HEK293 (cell line): ENCODE data around the gene NHP2.

Experiments
- KLF10 ChIP-seq: fragments of 450-650 bp; IDR thresholded peaks from 2 replicates; pipeline ENCODE4 v1.5.1; 2018; ENCODE audit warnings: missing biosample characterization, mild to moderate bottlenecking, missing genetic modification characterization
- MZF1 ChIP-seq: fragments of 450-650 bp; formaldehyde crosslinking; IDR thresholded peaks from 2 replicates; pipeline ENCODE4 v1.5.1; 2017; ENCODE audit warnings: missing biosample characterization, missing genetic modification characterization, borderline replicate concordance
- PRDM10 ChIP-seq: fragments of 450-650 bp; formaldehyde crosslinking; IDR thresholded peaks from 2 replicates; pipeline ENCODE4 v1.5.1; 2016; ENCODE audit warnings: missing biosample characterization, missing genetic modification characterization
- REPIN1 ChIP-seq: fragments of 450-650 bp; formaldehyde crosslinking; IDR thresholded peaks from 2 replicates; pipeline ENCODE4 v1.5.1; 2017; ENCODE audit warnings: missing biosample characterization, missing genetic modification characterization, low read depth
- YY2 ChIP-seq: fragments of 450-650 bp; formaldehyde crosslinking; IDR thresholded peaks from 2 replicates; pipeline ENCODE4 v1.5.1; 2016; ENCODE audit warnings: missing biosample characterization, missing genetic modification characterization
- ZBTB17 ChIP-seq: fragments of 450-650 bp; formaldehyde crosslinking; IDR thresholded peaks from 2 replicates; pipeline ENCODE4 v1.5.1; 2016; ENCODE audit warnings: missing biosample characterization, missing genetic modification characterization
- ZNF114 ChIP-seq: fragments of 450-650 bp; formaldehyde crosslinking; IDR thresholded peaks from 2 replicates; pipeline ENCODE4 v1.5.0; 2017; ENCODE audit warnings: missing biosample characterization, missing genetic modification characterization
- ZNF121 ChIP-seq: fragments of 450-650 bp; formaldehyde crosslinking; IDR thresholded peaks from 2 replicates; pipeline ENCODE4 v1.5.1; 2016; ENCODE audit warnings: missing biosample characterization, missing genetic modification characterization
- ZNF133 ChIP-seq: fragments of 450-650 bp; formaldehyde crosslinking; IDR thresholded peaks from 2 replicates; pipeline ENCODE4 v1.5.1; 2016; ENCODE audit warnings: missing biosample characterization, missing genetic modification characterization
- ZNF169 ChIP-seq: fragments of 450-650 bp; formaldehyde crosslinking; IDR thresholded peaks from 2 replicates; pipeline ENCODE4 v1.5.1; 2016; ENCODE audit warnings: missing biosample characterization, missing genetic modification characterization
- ZNF248 ChIP-seq: fragments of 450-650 bp; formaldehyde crosslinking; IDR thresholded peaks from 2 replicates; pipeline ENCODE4 v1.5.1; 2017; ENCODE audit warnings: missing biosample characterization, missing genetic modification characterization
- ZNF266 ChIP-seq: fragments of 450-650 bp; formaldehyde crosslinking; IDR thresholded peaks from 2 replicates; pipeline ENCODE4 v1.5.1; 2016; ENCODE audit warnings: missing biosample characterization, missing genetic modification characterization, low read depth
- ZNF398 ChIP-seq: fragments of 450-650 bp; formaldehyde crosslinking; IDR thresholded peaks from 2 replicates; pipeline ENCODE4 v1.5.1; 2017; ENCODE audit warnings: missing biosample characterization, missing genetic modification characterization
- ZNF514 ChIP-seq: fragments of 450-650 bp; formaldehyde crosslinking; IDR thresholded peaks from 2 replicates; pipeline ENCODE4 v1.5.1; 2016; ENCODE audit warnings: missing biosample characterization, missing genetic modification characterization
- ZNF530 ChIP-seq: fragments of 450-650 bp; formaldehyde crosslinking; IDR thresholded peaks from 2 replicates; pipeline ENCODE4 v1.5.1; 2016; ENCODE audit warnings: low read depth, missing biosample characterization, missing genetic modification characterization
- ZNF580 ChIP-seq: fragments of 450-650 bp; formaldehyde crosslinking; IDR thresholded peaks from 2 replicates; pipeline ENCODE4 v1.5.1; 2016; ENCODE audit warnings: missing biosample characterization, missing genetic modification characterization
- ZNF670 ChIP-seq: fragments of 450-650 bp; formaldehyde crosslinking; IDR thresholded peaks from 2 replicates; pipeline ENCODE4 v1.5.1; 2016; ENCODE audit warnings: missing biosample characterization, missing genetic modification characterization, low read depth
- ZNF701 ChIP-seq: fragments of 450-650 bp; formaldehyde crosslinking; IDR thresholded peaks from 2 replicates; pipeline ENCODE4 v1.5.1; 2016; ENCODE audit warnings: missing biosample characterization, missing genetic modification characterization
- ZNF704 ChIP-seq: fragments of 450-650 bp; formaldehyde crosslinking; IDR thresholded peaks from 2 replicates; pipeline ENCODE4 v1.5.1; 2016; ENCODE audit warnings: missing biosample characterization, missing genetic modification characterization
- ZNF76 ChIP-seq: fragments of 450-650 bp; formaldehyde crosslinking; IDR thresholded peaks from 2 replicates; pipeline ENCODE4; 2016; ENCODE audit warnings: low read depth, missing biosample characterization, missing genetic modification characterization, borderline replicate concordance
- ZNF785 ChIP-seq: fragments of 450-650 bp; formaldehyde crosslinking; IDR thresholded peaks from 2 replicates; pipeline ENCODE4 v1.5.1; 2016; ENCODE audit warnings: missing biosample characterization, missing genetic modification characterization
- TF ChIP-seq, protein P1 (sequence below): fragments of 450-650 bp; formaldehyde crosslinking; IDR thresholded peaks from 2 replicates; pipeline ENCODE4 v1.5.1; 2017; ENCODE audit warnings: missing biosample characterization, missing genetic modification characterization
- TF ChIP-seq, protein P2 (sequence below): fragments of 450-650 bp; formaldehyde crosslinking; IDR thresholded peaks from 2 replicates; pipeline ENCODE4 v1.5.1; 2016; ENCODE audit warnings: missing biosample characterization, missing genetic modification characterization
- TF ChIP-seq, protein P3 (sequence below): fragments of 450-650 bp; formaldehyde crosslinking; IDR thresholded peaks from 2 replicates; pipeline ENCODE4 v1.5.1; 2016; ENCODE audit warnings: missing biosample characterization, missing genetic modification characterization, borderline replicate concordance

NHP2 gene

GRCh38 chr5:178153530-178154340 lies at the start of gene NHP2 (continued):
- TF ChIP-seq ZNF530 (tag by site-specific recombination), result no peak
- no peak for TF ChIP-seq YY2 (tag by site-specific recombination)
- TF ChIP-seq ZNF169 (tag by site-specific recombination), result no peak
- TF ChIP-seq ZNF121 (tag by site-specific recombination), result no peak
- TF ChIP-seq ZNF398, result no peak
- TF ChIP-seq, protein P1, sequence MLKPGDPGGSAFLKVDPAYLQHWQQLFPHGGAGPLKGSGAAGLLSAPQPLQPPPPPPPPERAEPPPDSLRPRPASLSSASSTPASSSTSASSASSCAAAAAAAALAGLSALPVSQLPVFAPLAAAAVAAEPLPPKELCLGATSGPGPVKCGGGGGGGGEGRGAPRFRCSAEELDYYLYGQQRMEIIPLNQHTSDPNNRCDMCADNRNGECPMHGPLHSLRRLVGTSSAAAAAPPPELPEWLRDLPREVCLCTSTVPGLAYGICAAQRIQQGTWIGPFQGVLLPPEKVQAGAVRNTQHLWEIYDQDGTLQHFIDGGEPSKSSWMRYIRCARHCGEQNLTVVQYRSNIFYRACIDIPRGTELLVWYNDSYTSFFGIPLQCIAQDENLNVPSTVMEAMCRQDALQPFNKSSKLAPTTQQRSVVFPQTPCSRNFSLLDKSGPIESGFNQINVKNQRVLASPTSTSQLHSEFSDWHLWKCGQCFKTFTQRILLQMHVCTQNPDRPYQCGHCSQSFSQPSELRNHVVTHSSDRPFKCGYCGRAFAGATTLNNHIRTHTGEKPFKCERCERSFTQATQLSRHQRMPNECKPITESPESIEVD, result no peak
- TF ChIP-seq ZNF701, result no peak
- TF ChIP-seq, protein P2, sequence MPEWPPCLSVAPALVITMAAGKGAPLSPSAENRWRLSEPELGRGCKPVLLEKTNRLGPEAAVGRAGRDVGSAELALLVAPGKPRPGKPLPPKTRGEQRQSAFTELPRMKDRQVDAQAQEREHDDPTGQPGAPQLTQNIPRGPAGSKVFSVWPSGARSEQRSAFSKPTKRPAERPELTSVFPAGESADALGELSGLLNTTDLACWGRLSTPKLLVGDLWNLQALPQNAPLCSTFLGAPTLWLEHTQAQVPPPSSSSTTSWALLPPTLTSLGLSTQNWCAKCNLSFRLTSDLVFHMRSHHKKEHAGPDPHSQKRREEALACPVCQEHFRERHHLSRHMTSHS (tag by site-specific recombination), result no peak
- no peak for TF ChIP-seq ZNF133 (tag by site-specific recombination)
- TF ChIP-seq ZBTB17 (tag by site-specific recombination), result peak; percentile 62
- TF ChIP-seq ZNF670 (tag by site-specific recombination), result no peak
- TF ChIP-seq ZNF114 (tag by site-specific recombination), result no peak
- TF ChIP-seq ZNF248 (tag by site-specific recombination), result no peak
- TF ChIP-seq ZNF76 (tag by site-specific recombination), result peak; percentile 64; the same call in 1 of the 2 replicates
- no peak for TF ChIP-seq ZNF580
- TF ChIP-seq ZNF704, result no peak
- peak; percentile 70 for TF ChIP-seq PRDM10
- TF ChIP-seq REPIN1 (tag by site-specific recombination), result 0 out of 2 replicates have a peak, but pooled peaks have one; percentile 25
- no peak for TF ChIP-seq MZF1 (tag by site-specific recombination)
- peak; percentile 70 for TF ChIP-seq KLF10 (tag by site-specific recombination)
- TF ChIP-seq, protein P3, sequence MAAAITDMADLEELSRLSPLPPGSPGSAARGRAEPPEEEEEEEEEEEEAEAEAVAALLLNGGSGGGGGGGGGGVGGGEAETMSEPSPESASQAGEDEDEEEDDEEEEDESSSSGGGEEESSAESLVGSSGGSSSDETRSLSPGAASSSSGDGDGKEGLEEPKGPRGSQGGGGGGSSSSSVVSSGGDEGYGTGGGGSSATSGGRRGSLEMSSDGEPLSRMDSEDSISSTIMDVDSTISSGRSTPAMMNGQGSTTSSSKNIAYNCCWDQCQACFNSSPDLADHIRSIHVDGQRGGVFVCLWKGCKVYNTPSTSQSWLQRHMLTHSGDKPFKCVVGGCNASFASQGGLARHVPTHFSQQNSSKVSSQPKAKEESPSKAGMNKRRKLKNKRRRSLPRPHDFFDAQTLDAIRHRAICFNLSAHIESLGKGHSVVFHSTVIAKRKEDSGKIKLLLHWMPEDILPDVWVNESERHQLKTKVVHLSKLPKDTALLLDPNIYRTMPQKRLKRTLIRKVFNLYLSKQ (tag by site-specific recombination), result no peak
- TF ChIP-seq ZNF266 (tag by site-specific recombination), result no peak
- no peak for TF ChIP-seq ZNF514
- TF ChIP-seq ZNF785, result no peak; the same call in 1 of the 2 replicates
